K562 (cell line): Measurements from ENCODE around the gene SOX2. TPM values are rescaled to one million over a fixed set of nuclear protein-coding genes. Genes with fewer than 3 reads are reported as not detected.

ENCODE experiments used
- ATAC-seq: fragments of 200-7000 bp; cut with Tn5 transposase; 3 replicates; pipeline ENCODE4 v1.9.1; 2020; ENCODE audit warnings: moderate library complexity
- BruUV-seq: library from RNA; stranded (reverse); fragments of 400-500 nt; replicated peaks from 2 replicates; lab custom pipeline; 2021; lab: Mats Ljungman, UMichigan
- CTCF ChIA-PET: fragments of 300-600 bp; formaldehyde crosslinking; extraction: SDS; loops from one replicate; lab custom pipeline; 2021; ENCODE audit warnings: low intra/inter-chr PET ratio; lab: Yijun Ruan, JAX
- POLR2A ChIA-PET: fragments of 300-600, 350-650 bp; sonication (Branson Sonifier 250); formaldehyde crosslinking; extraction: SDS; loops from one replicate; lab custom pipeline; 2021; ENCODE audit warnings: antibody characterized with exemption, inconsistent platforms; lab: Yijun Ruan, JAX
- DNase-seq, 4 experiments: peaks; one replicate each; pipeline versions ENCODE4 v3.0.0 to v3.0.0-alpha.2; 2011 to 2018; ENCODE audit warnings: low spot score in 3 of 4, mixed read lengths in 3 of 4; ENCODE audit errors: extremely low read depth in 1 of 4
- FAIRE-seq: peaks from 2 replicates; lab custom pipeline; 2011; peaks lifted over from hg19 to GRCh38; lab: Jason Lieb, UNC
- H2AFZ ChIP-seq: 2 replicates; pipeline ENCODE4 v1.6.0; 2011; ENCODE audit warnings: low read depth, low read length, control low read depth, inconsistent platforms
- H3K27ac ChIP-seq: fragments of 200-600 bp; 3 replicates; pipeline ENCODE4 v1.8.0; 2011; ENCODE audit warnings: low read depth, mild to moderate bottlenecking, control low read depth, inconsistent platforms, low read length, moderate library complexity, mixed read lengths; ENCODE audit errors: extremely low read depth
- H3K27me3 ChIP-seq, 2 experiments: fragments of 300-600 bp in 1 of 2; 2 replicates in 1 of 2; 3 replicates in 1 of 2; pipeline versions ENCODE4 v1.6.0 to v1.8.0; 2011; ENCODE audit warnings: inconsistent platforms in 2 of 2, low read length in 2 of 2, mild to moderate bottlenecking in 1 of 2, mixed read lengths in 1 of 2, moderate library complexity in 1 of 2; ENCODE audit not compliant: control insufficient read depth in 2 of 2, insufficient read depth in 2 of 2
- H3K36me3 ChIP-seq: fragments of 300-600 bp; 3 replicates; pipeline ENCODE4 v1.8.0; 2011; ENCODE audit warnings: mild to moderate bottlenecking, low read length, inconsistent platforms; ENCODE audit not compliant: control insufficient read depth, insufficient read depth
- H3K4me1 ChIP-seq, 2 experiments: fragments of 200-600 bp in 1 of 2; replicated peaks in 1 of 2; 2 replicates in 1 of 2; 3 replicates in 1 of 2; pipeline versions ENCODE4 v1.5.1 to v1.8.0; 2011; ENCODE audit warnings: inconsistent platforms in 2 of 2, low read length in 2 of 2, mild to moderate bottlenecking in 1 of 2, mixed read lengths in 1 of 2, moderate library complexity in 1 of 2; ENCODE audit not compliant: control insufficient read depth in 2 of 2, insufficient read depth in 2 of 2
- H3K4me2 ChIP-seq: 2 replicates; pipeline ENCODE4 v1.6.1; 2011; ENCODE audit warnings: low read length, control low read depth, inconsistent platforms, mixed read lengths; ENCODE audit not compliant: insufficient read depth
- H3K4me3 ChIP-seq: fragments of 200-600 bp; sonication (generic), shearing (Covaris generic); 2 replicates; pipeline ENCODE4 v1.5.1; 2016; ENCODE audit warnings: control low read depth, inconsistent platforms
- H3K79me2 ChIP-seq: fragments of 200-600 bp; 3 replicates; pipeline ENCODE4 v1.8.0; 2011; ENCODE audit warnings: low read length, inconsistent platforms; ENCODE audit not compliant: control insufficient read depth, insufficient read depth
- H3K9ac ChIP-seq, 2 experiments: 2 replicates each; pipeline versions ENCODE4 v1.6.0 to v1.6.1; 2011; ENCODE audit warnings: low read depth in 2 of 2, low read length in 2 of 2, control low read depth in 1 of 2, inconsistent platforms in 1 of 2, mild to moderate bottlenecking in 1 of 2, mixed read lengths in 1 of 2; ENCODE audit not compliant: insufficient read depth in 1 of 2
- H3K9me1 ChIP-seq: one replicate; pipeline ENCODE4 v1.6.0; 2011; ENCODE audit warnings: inconsistent platforms, mild to moderate bottlenecking, low read length, moderate library complexity; ENCODE audit not compliant: control insufficient read depth, insufficient read depth
- H3K9me3 ChIP-seq: replicated peaks from 2 replicates; pipeline ENCODE4 v1.5.1; 2011; ENCODE audit warnings: low read depth, low read length, inconsistent platforms; ENCODE audit not compliant: control insufficient read depth, insufficient read depth
- H4K20me1 ChIP-seq: replicated peaks from 2 replicates; pipeline ENCODE4 v1.6.1; 2011; ENCODE audit warnings: low read length, inconsistent platforms, mixed read lengths; ENCODE audit not compliant: control insufficient read depth, insufficient read depth
- ARID3B ChIP-seq: fragments of 250-450 bp; sonication (Bioruptor Pico); IDR thresholded peaks from 2 replicates; pipeline ENCODE4 v1.4.0; 2020; ENCODE audit warnings: borderline replicate concordance
- TFAP4 ChIP-seq: sonication (generic); formaldehyde crosslinking; IDR thresholded peaks from 2 replicates; pipeline ENCODE4 v1.8.0; 2022; ENCODE audit warnings: missing genetic modification reagents, mild to moderate bottlenecking, moderate library complexity, borderline replicate concordance
- ZNF311 ChIP-seq: fragments of 250-450 bp; sonication (Bioruptor Pico); IDR thresholded peaks from 2 replicates; pipeline ENCODE4 v1.4.0; 2020; ENCODE audit warnings: mild to moderate bottlenecking, moderate library complexity
- WGBS: fragments of 100-300 bp; shearing (Covaris generic); methylation state at CpG from one replicate; pipeline ENCODE4 v1.1.6; 2016; ENCODE audit warnings: low coverage, mixed read lengths; ENCODE audit not compliant: insufficient coverage; ENCODE audit errors: missing lambda C conversion rate; 5-methylcytosine and 5-hydroxymethylcytosine counted together
- in situ Hi-C: fragments of 300-500 bp; cut with MboI; formaldehyde crosslinking; loops from 4 replicates; pipeline ENCODE4 v1.15.0; 2018; ENCODE audit warnings: inconsistent platforms, mixed read lengths
- intact Hi-C: fragments of 100-400 bp; cut with micrococcal nuclease; formaldehyde crosslinking; loops from 2 replicates; pipeline ENCODE4 v1.14.2; 2022
- polyA plus RNA-seq, 8 experiments: library from polyadenylated mRNA; depleted of rRNA in 4 of 8; stranded (reverse) in 5 of 8; unstranded in 3 of 8; fragments of >200 nt; fragmentation: Nextera tagmentation in 2 of 8; fragmentation: Illumina TruSeq in 1 of 8; extraction: Ambion mirVana in 2 of 8; extraction: Trizol in 1 of 8; gene quantifications; 2 replicates each; pipeline versions ENCODE4 v1.2.1 to v1.2.3, GENCODE V29; 2011 to 2014; ENCODE audit warnings: inconsistent platforms in 1 of 8, missing spikeins in 1 of 8
- total RNA-seq, 7 experiments: library from RNA; depleted of rRNA in 6 of 7; stranded (reverse); fragments of >200 nt in 6 of 7; fragmentation: Illumina TruSeq in 2 of 7; extraction: Trizol in 2 of 7; gene quantifications; 2 replicates each; pipeline versions ENCODE4 v1.2.1 to v1.2.3, GENCODE V29; 2011 to 2021; ENCODE audit warnings: low replicate concordance in 1 of 7

SOX2 gene
- total and polyA plus RNA-seq, 9 of the 15 experiments (the other 6 are each of a cell fraction or from before 2014, with no cell fraction given), result 0.07 TPM; not detected in 8

DNA sequence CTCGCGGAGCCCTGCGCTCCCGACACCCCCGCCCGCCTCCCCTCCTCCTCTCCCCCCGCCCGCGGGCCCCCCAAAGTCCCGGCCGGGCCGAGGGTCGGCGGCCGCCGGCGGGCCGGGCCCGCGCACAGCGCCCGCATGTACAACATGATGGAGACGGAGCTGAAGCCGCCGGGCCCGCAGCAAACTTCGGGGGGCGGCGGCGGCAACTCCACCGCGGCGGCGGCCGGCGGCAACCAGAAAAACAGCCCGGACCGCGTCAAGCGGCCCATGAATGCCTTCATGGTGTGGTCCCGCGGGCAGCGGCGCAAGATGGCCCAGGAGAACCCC is 464 bp downstream of the SOX2 start:
- H3K27me3 ChIP-seq, result peaks cover 6 to 11% of the 10 kb centered on the region in 2 experiments; a peak in 3 of 5 replicates
- POLR2A ChIA-PET, result no interaction called here
- intact Hi-C loops, result no loop called here

More for the DNA sequence above, 464 bp downstream of the SOX2 start:
- no peaks in the 10 kb centered on the region; the same call in 1 of the 2 replicates for H4K20me1 ChIP-seq
- WGBS, result 30% methylated on average over 13 of the region's 44 CpGs
- H3K4me3 ChIP-seq, result no peak overlapping the region
- in situ Hi-C loops, result loop anchor here (10.0 kb wide), 1 partner anchor 973 kb away; no protein-coding TSS in a partner anchor
- H3K36me3 ChIP-seq, result no peaks in the 10 kb centered on the region
- H3K79me2 ChIP-seq, result no peaks in the 10 kb centered on the region
- H3K9me1 ChIP-seq, result no peaks in the 10 kb centered on the region
- CTCF ChIA-PET, result interaction anchor here (0.7 kb wide), 1 partner anchor 969 kb away, joined by 4 read pairs; no protein-coding TSS in a partner anchor
- ATAC-seq (no peak), FAIRE-seq (no peak), DNase-seq (no peak)
- no peaks in the 10 kb centered on the region for H3K9me3 ChIP-seq
- H3K9ac ChIP-seq, result no peak overlapping the region
- no peak overlapping the region for H2AFZ ChIP-seq
- BruUV-seq, result no TSS peak
- peaks cover 0 to 4% of the 10 kb centered on the region in 2 experiments; a peak in 2 of 5 replicates for H3K4me1 ChIP-seq
- H3K27ac ChIP-seq, result no peak overlapping the region
- H3K4me2 ChIP-seq, result no peak overlapping the region
- TF ChIP-seq ARID3B (CRISPR knock-in tag) (no peak), ZNF311 (CRISPR knock-in tag) (no peak), TFAP4 (CRISPR knock-in tag) (no peak)
